DOHH2 (cell line): ENCODE data around the gene SLC25A51.

Experiments
- H3F3A ChIP-seq: fragments of 200-600 bp; sonication (generic), shearing (Covaris generic); 2 replicates; pipeline ENCODE4 v1.6.0; 2016; ENCODE audit warnings: antibody characterized with exemption, mild to moderate bottlenecking; ENCODE audit not compliant: control insufficient read depth, insufficient read depth
- H3K27ac ChIP-seq: fragments of 200-600 bp; sonication (generic); 2 replicates; pipeline ENCODE4 v1.5.1; 2014; ENCODE audit warnings: low read depth, mild to moderate bottlenecking, low read length, moderate library complexity
- H3K27me3 ChIP-seq: fragments of 200-600 bp; sonication (generic); 2 replicates; pipeline ENCODE4 v1.6.1; 2014; ENCODE audit warnings: mild to moderate bottlenecking, low read length, mixed read lengths; ENCODE audit not compliant: control insufficient read depth
- H3K36me3 ChIP-seq: fragments of 200-600 bp; sonication (generic); 2 replicates; pipeline ENCODE4 v1.6.1; 2014; ENCODE audit warnings: mild to moderate bottlenecking, low read length, moderate library complexity, mixed read lengths; ENCODE audit not compliant: control insufficient read depth
- H3K4me1 ChIP-seq: fragments of 200-600 bp; sonication (generic); 2 replicates; pipeline ENCODE4 v1.6.1; 2014; ENCODE audit warnings: mild to moderate bottlenecking, low read length, mixed read lengths; ENCODE audit not compliant: control insufficient read depth
- H3K4me2 ChIP-seq: fragments of 200-600 bp; sonication (generic); 2 replicates; pipeline ENCODE4 v1.6.0; 2014; ENCODE audit warnings: mild to moderate bottlenecking, low read length, moderate library complexity
- H3K4me3 ChIP-seq: fragments of 200-600 bp; sonication (generic); 2 replicates; pipeline ENCODE4 v1.5.1; 2014; ENCODE audit warnings: mild to moderate bottlenecking, low read length, mixed read lengths
- H3K79me2 ChIP-seq: fragments of 200-600 bp; sonication (generic); 2 replicates; pipeline ENCODE4 v1.6.1; 2014; ENCODE audit warnings: mild to moderate bottlenecking, low read length, mixed read lengths; ENCODE audit not compliant: control insufficient read depth
- H3K9me2 ChIP-seq: fragments of 200-600 bp; sonication (generic); replicated peaks from 2 replicates; pipeline ENCODE4 v1.6.1; 2014; ENCODE audit warnings: mild to moderate bottlenecking, low read length, mixed read lengths; ENCODE audit not compliant: control insufficient read depth
- H3K9me3 ChIP-seq: fragments of 200-600 bp; sonication (generic); 2 replicates; pipeline ENCODE4 v1.6.1; 2014; ENCODE audit warnings: antibody characterized with exemption, low read length, mixed read lengths; ENCODE audit not compliant: control insufficient read depth, insufficient read depth
- H4K20me1 ChIP-seq: fragments of 200-600 bp; sonication (generic); 2 replicates; pipeline ENCODE4 v1.6.0; 2014; ENCODE audit warnings: low read depth, mild to moderate bottlenecking, antibody characterized with exemption, low read length, moderate library complexity; ENCODE audit not compliant: control insufficient read depth, insufficient read depth
- CTCF ChIP-seq: fragments of 200-600 bp; sonication (generic); IDR thresholded peaks from one replicate; pipeline ENCODE4 v1.5.1; 2014; ENCODE audit warnings: antibody characterized with exemption, mild to moderate bottlenecking, low read depth, low read length; ENCODE audit not compliant: poor library complexity, severe bottlenecking
- EZH2phosphoT487 ChIP-seq: fragments of 200-600 bp; sonication (generic); IDR thresholded peaks from 2 replicates; pipeline ENCODE4 v1.6.1; 2017; ENCODE audit warnings: borderline replicate concordance, mild to moderate bottlenecking, antibody characterized with exemption, low read length, moderate library complexity, mixed read lengths

Gene SLC25A51

GRCh38 chr9:37923118-37923795 lies 19.3 kb upstream of the SLC25A51 start:
- Histone ChIP-seq H3K4me1 (no peaks in the 10 kb centered on the region), H3K4me2 (no peak overlapping the region), H3K36me3 (no peaks in the 10 kb centered on the region), H3K79me2 (no peaks in the 10 kb centered on the region), H3K4me3 (no peak overlapping the region), H4K20me1 (no peaks in the 10 kb centered on the region; the same call in 1 of the 2 replicates), H3F3A (no peaks in the 10 kb centered on the region), H3K27ac (no peak overlapping the region), H3K9me3 (no peaks in the 10 kb centered on the region), H3K9me2 (no peaks in the 10 kb centered on the region), H3K27me3 (no peaks in the 10 kb centered on the region)
- TF ChIP-seq CTCF (no peak), EZH2phosphoT487 (no peak)

GRCh38 chr9:37922363-37923117 lies 18.6 kb upstream of the SLC25A51 start:
- Histone ChIP-seq H3F3A (no peaks in the 10 kb centered on the region), H3K27me3 (no peaks in the 10 kb centered on the region), H3K4me2 (no peak overlapping the region), H3K27ac (no peak overlapping the region), H3K4me3 (no peak overlapping the region), H3K36me3 (no peaks in the 10 kb centered on the region), H3K9me2 (no peaks in the 10 kb centered on the region), H3K79me2 (no peaks in the 10 kb centered on the region), H3K9me3 (no peaks in the 10 kb centered on the region), H3K4me1 (no peaks in the 10 kb centered on the region), H4K20me1 (no peaks in the 10 kb centered on the region; the same call in 1 of the 2 replicates)
- TF ChIP-seq CTCF: no peak

GRCh38 chr9:37921546-37922300 lies 17.8 kb upstream of the SLC25A51 start:
- Histone ChIP-seq H3K27ac (no peak overlapping the region), H3K4me1 (no peaks in the 10 kb centered on the region), H3K4me2 (no peak overlapping the region), H3F3A (no peaks in the 10 kb centered on the region), H3K36me3 (no peaks in the 10 kb centered on the region), H3K9me2 (no peaks in the 10 kb centered on the region), H3K4me3 (no peak overlapping the region), H4K20me1 (no peaks in the 10 kb centered on the region; the same call in 1 of the 2 replicates), H3K27me3 (no peaks in the 10 kb centered on the region), H3K79me2 (no peaks in the 10 kb centered on the region), H3K9me3 (no peaks in the 10 kb centered on the region)
- TF ChIP-seq CTCF (no peak), EZH2phosphoT487 (no peak)
